Measurements from ENCODE around the gene NKAIN2. TPM values are rescaled to one million over a fixed set of nuclear protein-coding genes. Genes with fewer than 3 reads are reported as not detected.

NKAIN2 gene
- total RNA-seq, 1 experiment from 2014 or later: 2.5 TPM

GRCh38 chr6:124604719-124605118, 801.1 kb downstream of the NKAIN2 start:
- no peak for DNase-seq (ENCODE audit: low read depth)
- in situ Hi-C loops (cut with HindIII; ENCODE audit: low pct_unique_long_range_greater_than_20kb, low sequenced_read_pairs): no loop called here

- no peak for DNase-seq (ENCODE audit: low read depth)
- in situ Hi-C loops (cut with HindIII; ENCODE audit: low pct_unique_long_range_greater_than_20kb, low sequenced_read_pairs): no loop called here
These were observed 803.5 kb downstream of the NKAIN2 start for GRCh38 chr6:124607119-124607627.

DNA sequence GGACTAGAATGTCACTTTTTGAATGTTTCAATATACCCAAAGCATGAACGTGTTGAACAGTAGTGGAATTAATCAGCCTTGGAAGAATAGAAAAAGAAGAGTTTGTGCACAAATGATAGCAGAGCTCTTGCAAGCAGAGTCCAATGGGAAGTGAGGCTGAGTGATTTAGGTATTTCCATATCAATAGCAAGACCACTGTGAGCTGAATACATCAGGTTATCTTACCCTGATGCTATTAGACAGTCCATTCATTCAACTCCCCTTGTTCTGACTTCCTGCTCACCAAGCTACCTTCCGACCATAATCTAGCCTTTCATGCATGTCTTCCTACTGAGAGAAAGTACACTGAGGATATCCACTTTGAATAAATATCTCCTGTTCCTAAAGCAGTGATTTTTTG, 809.4 kb downstream of the NKAIN2 start:
- no peak for DNase-seq (ENCODE audit: low read depth)

GRCh38 chr6:124622351-124622750, 818.7 kb downstream of the NKAIN2 start:
- in situ Hi-C loops (cut with HindIII; ENCODE audit: low pct_unique_long_range_greater_than_20kb, low sequenced_read_pairs): no loop called here
- DNase-seq (ENCODE audit: low read depth): no peak

More for the DNA sequence above, 809.4 kb downstream of the NKAIN2 start:
- in situ Hi-C loops (cut with HindIII; ENCODE audit: low pct_unique_long_range_greater_than_20kb, low sequenced_read_pairs): no loop called here

- in situ Hi-C loops (cut with HindIII; ENCODE audit: low pct_unique_long_range_greater_than_20kb, low sequenced_read_pairs): no loop called here
- DNase-seq (ENCODE audit: low read depth): no peak
These were observed 830.0 kb downstream of the NKAIN2 start for GRCh38 chr6:124633655-124634054.

GRCh38 chr6:124640432-124640831, 836.8 kb downstream of the NKAIN2 start:
- in situ Hi-C loops (cut with HindIII; ENCODE audit: low pct_unique_long_range_greater_than_20kb, low sequenced_read_pairs): no loop called here
- DNase-seq (ENCODE audit: low read depth): no peak

GRCh38 chr6:124655866-124656265, 852.2 kb downstream of the NKAIN2 start:
- in situ Hi-C loops (cut with HindIII; ENCODE audit: low pct_unique_long_range_greater_than_20kb, low sequenced_read_pairs): no loop called here

GRCh38 chr6:124658053-124658452, 854.4 kb downstream of the NKAIN2 start:
- in situ Hi-C loops (cut with HindIII; ENCODE audit: low pct_unique_long_range_greater_than_20kb, low sequenced_read_pairs): no loop called here
- DNase-seq (ENCODE audit: low read depth): no peak

More at GRCh38 chr6:124655866-124656265, 852.2 kb downstream of the NKAIN2 start:
- DNase-seq (ENCODE audit: low read depth): no peak

DNA sequence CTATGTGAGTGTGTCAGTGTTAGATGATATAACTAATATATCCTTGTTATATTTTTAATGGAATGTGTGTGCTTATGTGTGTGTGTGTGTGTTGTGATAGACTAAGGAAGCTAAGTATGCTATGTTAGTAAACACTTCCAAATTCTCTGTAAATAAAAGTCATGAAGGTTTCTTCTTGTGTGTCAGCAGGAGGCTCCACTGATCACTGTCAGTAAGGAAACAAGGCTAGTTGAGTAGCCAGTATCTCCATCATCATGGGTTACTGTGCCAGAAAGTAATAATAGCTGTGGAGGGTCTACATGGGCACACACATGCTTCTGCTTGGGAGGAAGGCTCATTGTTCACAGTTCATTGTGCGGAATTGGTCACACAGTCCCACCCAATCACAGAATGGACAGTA, 855.8 kb downstream of the NKAIN2 start:
- in situ Hi-C loops (cut with HindIII; ENCODE audit: low pct_unique_long_range_greater_than_20kb, low sequenced_read_pairs): no loop called here
- DNase-seq (ENCODE audit: low read depth): no peak

- in situ Hi-C loops (cut with HindIII; ENCODE audit: low pct_unique_long_range_greater_than_20kb, low sequenced_read_pairs): no loop called here
- DNase-seq (ENCODE audit: low read depth): no peak
These were observed 856.5 kb downstream of the NKAIN2 start for GRCh38 chr6:124660185-124660584.

GRCh38 chr6:124661097-124661661, 857.5 kb downstream of the NKAIN2 start:
- no peak for DNase-seq (ENCODE audit: low read depth)
- in situ Hi-C loops (cut with HindIII; ENCODE audit: low pct_unique_long_range_greater_than_20kb, low sequenced_read_pairs): no loop called here

DNA sequence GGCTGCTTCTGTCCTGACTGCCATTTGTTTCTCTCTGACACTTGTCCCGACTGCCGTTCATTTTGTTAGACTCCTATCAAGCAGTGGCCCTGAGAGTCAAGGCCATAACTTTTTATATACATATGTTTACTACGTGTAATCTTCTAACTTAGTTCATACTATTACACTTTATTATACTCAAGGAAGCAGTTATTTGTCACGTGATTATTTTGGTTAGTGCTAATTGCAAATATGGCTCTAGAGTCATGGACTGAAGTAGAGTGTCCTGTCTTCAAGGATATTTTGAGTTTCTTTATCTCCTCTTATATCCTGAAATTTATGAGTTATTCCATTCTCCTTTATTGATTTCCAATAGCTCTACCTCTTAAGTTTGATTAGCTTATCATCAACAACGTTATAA, 864.4 kb downstream of the NKAIN2 start:
- in situ Hi-C loops (cut with HindIII; ENCODE audit: low pct_unique_long_range_greater_than_20kb, low sequenced_read_pairs): no loop called here

DNA sequence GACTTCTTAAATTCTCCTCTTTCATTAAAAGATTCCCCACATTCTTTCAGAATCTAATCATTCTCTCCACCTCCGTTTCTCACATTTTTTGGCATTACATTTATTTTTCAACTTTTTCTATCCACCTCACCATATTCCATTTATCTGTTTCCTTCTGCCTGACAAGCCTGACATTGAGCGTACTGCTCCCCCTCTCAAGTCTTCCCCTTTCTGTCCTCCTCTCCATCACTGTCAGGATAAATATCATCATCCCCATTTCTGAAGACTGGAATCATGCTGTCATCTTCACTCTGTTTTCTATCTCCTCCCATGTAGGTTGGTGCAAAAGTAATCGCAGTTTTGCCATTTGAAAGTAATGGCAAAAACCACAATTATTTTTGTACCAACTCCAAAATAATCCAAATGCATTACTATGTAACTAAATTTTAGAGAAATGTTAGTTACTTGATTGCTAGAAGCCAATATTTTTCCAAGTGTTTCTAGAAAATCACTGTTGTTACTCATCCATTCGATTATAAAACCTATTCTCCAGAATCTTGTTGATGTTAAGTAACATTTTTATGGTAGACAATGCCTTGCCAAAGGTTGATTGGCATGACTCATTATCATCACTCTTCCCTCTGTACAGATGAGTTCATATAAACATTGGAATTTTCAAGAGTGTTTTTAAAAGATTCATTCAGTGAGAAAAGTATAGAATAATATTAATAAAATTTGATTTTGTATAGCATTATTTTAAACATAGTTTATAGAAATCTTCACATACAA, 866.2 kb downstream of the NKAIN2 start:
- no peak for DNase-seq (ENCODE audit: low read depth)
- in situ Hi-C loops (cut with HindIII; ENCODE audit: low pct_unique_long_range_greater_than_20kb, low sequenced_read_pairs): no loop called here

More for the DNA sequence above, 864.4 kb downstream of the NKAIN2 start:
- DNase-seq (ENCODE audit: low read depth): no peak

GRCh38 chr6:124670801-124671200, 867.1 kb downstream of the NKAIN2 start:
- DNase-seq (ENCODE audit: low read depth): no peak
- in situ Hi-C loops (cut with HindIII; ENCODE audit: low pct_unique_long_range_greater_than_20kb, low sequenced_read_pairs): no loop called here

GRCh38 chr6:124671324-124671723, 867.7 kb downstream of the NKAIN2 start:
- DNase-seq (ENCODE audit: low read depth): no peak
- in situ Hi-C loops (cut with HindIII; ENCODE audit: low pct_unique_long_range_greater_than_20kb, low sequenced_read_pairs): no loop called here

DNA sequence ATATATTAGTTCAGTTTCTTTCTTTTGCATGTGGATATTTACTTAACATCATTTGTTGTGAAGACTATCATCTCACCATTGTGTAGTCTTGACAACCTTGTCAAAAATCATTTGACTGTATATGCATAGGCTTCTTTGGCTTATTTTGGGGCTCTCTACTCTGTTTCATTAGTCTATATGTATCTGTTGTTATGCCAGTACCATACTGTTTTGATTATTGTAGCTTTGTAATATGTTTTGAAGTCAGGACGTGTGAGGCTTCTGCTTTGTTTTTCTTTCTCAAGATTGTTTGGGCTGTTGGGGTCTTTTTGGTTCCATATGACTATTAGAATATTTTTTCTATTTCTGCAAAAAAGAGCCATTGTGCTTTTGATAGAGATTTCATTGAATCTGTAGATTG, 870.4 kb downstream of the NKAIN2 start:
- no peak for DNase-seq (ENCODE audit: low read depth)
- in situ Hi-C loops (cut with HindIII; ENCODE audit: low pct_unique_long_range_greater_than_20kb, low sequenced_read_pairs): no loop called here

DNA sequence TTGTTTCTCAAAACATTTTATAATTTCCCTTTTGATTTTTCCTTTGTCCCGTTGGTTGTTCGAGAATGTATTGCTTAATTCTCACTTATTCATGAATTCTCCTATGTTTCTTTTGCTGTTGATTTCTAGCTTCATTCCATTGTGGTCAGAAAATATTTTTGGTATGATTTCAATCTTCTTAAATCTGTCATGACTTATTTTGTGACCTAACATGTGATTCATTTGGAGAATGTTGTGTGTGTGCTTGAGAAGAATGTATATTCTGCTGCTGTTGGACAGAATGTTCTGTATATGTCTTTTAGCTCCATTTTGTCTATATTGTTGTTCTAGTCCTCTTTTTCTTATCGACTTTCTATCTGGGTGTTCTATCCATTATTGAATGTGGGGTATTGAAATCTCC, 872.4 kb downstream of the NKAIN2 start:
- DNase-seq (ENCODE audit: low read depth): no peak
- in situ Hi-C loops (cut with HindIII; ENCODE audit: low pct_unique_long_range_greater_than_20kb, low sequenced_read_pairs): no loop called here

DNA sequence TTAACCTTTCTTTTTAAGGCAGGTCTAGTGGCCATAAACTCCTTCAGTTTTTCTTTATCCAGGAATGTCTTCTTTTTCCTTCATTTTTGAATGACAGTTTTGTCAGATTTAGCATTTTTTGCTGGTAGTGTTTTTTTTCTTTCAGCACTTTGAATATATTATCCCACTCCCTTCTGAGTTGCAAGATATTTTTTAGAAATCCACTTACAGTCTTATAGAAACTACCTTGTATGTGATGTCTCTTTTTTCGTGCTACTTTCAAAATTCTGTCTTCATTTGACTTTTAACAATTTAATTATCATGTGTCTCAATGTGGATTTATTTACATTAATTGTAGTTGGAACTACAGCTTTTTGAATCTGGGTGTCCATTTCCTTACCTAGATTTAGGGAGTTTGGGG, 874.2 kb downstream of the NKAIN2 start:
- DNase-seq (ENCODE audit: low read depth): no peak
- in situ Hi-C loops (cut with HindIII; ENCODE audit: low pct_unique_long_range_greater_than_20kb, low sequenced_read_pairs): no loop called here

- in situ Hi-C loops (cut with HindIII; ENCODE audit: low pct_unique_long_range_greater_than_20kb, low sequenced_read_pairs): no loop called here
- DNase-seq (ENCODE audit: low read depth): no peak
These were observed 875.7 kb downstream of the NKAIN2 start for GRCh38 chr6:124679387-124679786.

GRCh38 chr6:124682751-124683150, 879.1 kb downstream of the NKAIN2 start:
- in situ Hi-C loops (cut with HindIII; ENCODE audit: low pct_unique_long_range_greater_than_20kb, low sequenced_read_pairs): no loop called here
- no peak for DNase-seq (ENCODE audit: low read depth)
